GM21515 (cell line): ENCODE data around the gene CDHR4.

Experiments used
- ATAC-seq: cut with Tn5 transposase; IDR thresholded peaks from one replicate; pipeline ENCODE4 v1.9.1; 2021; ENCODE audit not compliant: unreplicated experiment

CDHR4 gene

GRCh38 chr3:49745986-49746385, 53.7 kb downstream of the CDHR4 start:
- ATAC-seq: no peak
